RCC 7860 (cell line): Measurements from ENCODE around the gene LYPD3.

Source experiments
- DNase-seq: peaks from one replicate; pipeline ENCODE4 v3.0.0-alpha.2; 2015; ENCODE audit warnings: low spot score
- FAIRE-seq: peaks from 2 replicates; lab custom pipeline; 2012; peaks lifted over from hg19 to GRCh38; lab: Jason Lieb, UNC

Gene LYPD3

DNA sequence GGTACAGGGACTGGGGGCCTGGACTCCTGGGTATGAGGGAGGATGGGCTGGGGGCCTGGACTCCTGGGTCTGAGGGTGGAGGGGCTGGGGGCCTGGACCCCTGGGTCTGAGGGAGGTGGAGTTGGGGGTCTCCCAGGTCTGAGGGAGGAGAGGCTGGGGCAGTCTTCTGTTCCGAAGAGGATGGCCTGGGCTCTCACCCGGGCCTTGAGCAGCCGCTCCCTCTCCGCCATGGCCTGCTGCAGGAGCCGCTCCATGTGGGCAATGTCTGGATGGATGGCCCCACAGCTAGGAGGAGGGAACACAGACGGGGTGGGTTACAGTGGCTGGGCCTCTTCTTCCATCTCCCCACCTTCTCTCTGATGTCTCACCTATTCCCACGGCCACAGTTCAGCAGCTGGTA lies 21.0 kb upstream of the LYPD3 start:
- DNase-seq, result no peak
- no peak for FAIRE-seq

DNA sequence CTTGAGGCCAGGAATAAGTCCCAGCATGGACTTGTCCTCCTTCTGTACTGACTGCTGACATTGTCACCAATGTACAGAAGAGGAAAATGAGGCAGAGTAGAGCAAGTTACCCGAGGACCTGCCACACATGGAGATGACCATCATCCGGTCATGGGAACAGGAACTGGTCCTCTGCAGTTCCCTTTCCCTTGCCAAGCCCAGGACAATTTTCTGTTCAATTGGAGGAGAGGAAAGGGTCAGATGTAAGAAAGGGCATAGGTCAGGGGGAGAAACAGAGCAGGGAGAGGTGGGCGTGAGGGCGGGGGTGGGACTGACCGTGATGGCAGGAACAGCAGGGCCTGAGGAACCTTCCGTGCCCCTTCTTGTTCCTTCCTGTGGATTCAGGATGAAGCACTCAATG lies 20.5 kb upstream of the LYPD3 start:
- DNase-seq, result no peak
- FAIRE-seq, result no peak

DNA sequence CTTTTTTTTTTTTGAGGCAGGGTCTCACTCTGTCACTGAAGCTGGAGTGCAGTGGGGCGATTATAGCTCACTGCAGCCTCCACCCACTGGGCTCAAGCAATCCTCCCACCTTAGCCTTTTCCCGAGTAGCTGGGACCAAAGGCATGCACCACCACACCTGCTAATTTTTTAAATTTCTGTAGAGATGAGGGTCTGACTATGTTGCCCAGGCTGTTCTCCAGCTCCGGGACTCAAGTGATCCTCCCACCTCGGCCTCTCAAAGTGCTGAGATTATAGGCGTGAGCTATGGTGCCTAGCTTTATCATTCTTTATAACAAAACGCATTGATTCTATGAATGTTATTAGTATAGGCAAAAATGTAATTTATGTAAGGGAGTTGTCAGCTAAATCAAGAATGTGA lies 17.9 kb upstream of the LYPD3 start:
- FAIRE-seq (no peak), DNase-seq (no peak)

DNA sequence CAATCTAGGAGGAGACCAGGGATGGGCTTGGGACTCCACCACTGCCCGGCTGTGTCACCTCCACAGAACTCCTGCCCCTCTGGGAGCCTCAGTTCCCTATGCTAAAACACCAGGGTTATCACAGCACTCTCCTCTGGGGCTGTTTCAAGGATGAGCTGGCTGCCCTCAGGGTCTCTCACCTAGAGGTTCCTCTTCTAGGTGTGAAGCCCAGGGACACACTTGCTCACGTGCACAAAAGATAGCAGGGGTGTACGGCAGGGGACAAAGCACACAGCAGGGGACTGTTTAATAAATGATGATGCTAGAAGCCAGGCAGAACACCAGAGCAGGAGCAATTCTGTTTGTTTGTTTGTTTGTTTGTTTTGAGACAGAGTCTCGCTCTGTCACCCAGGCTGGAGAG lies 16.8 kb upstream of the LYPD3 start:
- FAIRE-seq, result no peak

DNA sequence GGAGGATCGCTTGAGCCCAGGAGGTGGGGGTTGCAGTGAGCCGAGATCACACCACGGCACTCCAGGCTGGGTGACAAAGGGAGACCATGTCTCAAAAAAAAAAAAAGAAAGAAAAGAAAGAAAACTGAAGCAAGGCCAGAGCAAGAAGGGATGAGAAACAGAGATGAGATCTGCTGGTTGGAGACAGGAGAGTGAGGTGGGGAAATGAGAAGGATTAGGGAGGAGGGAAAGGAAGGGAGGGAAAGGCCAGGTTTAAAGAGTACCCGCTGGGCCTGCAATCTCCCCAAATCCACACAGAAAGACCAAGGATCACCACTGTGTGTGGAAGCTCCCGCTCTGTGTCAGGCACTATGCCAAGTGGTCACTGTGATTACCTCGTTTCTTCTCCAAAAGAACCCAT lies 16.3 kb upstream of the LYPD3 start:
- FAIRE-seq (no peak), DNase-seq (no peak)

More for the DNA sequence above, 16.8 kb upstream of the LYPD3 start:
- no peak for DNase-seq

DNA sequence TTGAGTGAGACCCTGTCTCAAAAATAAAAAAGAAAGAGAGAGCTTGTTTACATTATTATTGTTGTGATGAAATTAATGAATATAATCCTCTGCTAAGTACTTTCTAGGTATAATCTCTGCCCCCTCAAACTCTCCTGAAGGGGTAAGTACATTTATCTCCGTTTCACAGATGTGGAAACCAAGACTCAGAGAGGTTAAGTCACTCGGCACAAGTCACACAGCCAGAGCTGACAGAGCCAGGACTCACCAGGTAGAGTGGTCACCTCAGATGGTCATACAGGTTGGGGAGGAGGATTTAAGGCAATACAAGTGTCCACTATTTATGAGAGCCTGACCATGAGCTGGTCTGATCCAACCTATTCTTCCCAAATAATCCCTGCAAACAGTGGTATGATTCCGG lies 15.2 kb upstream of the LYPD3 start:
- no peak for FAIRE-seq
- DNase-seq, result no peak

DNA sequence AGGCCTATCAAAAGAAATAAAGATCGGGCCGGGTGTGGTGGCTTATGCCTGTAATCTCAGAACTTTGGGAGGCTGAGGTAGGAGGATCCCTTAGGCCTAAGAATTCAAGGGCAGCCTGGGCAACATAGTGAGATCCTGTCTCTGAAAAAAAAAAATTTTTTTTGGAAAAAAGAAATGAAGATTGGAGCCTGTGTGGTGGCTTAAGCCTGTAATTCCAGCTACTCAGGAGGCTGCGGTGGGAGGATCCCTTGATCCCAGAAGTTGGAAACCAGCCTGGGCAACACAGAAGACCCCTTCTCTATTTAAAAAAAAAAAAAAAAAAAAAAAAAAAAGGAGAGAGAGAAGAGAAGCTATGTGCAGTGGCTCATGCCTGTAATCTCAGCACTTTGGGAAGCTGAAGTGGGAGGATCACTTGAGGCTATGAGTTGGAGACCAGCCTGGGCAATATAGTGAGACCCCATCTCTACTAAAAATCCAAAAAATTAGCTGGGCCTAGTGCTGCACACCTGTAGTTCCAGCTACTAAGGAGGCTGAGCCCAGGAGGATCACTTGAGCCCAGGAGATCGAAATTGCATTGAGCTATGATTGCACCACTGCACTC lies 14.7 kb upstream of the LYPD3 start:
- DNase-seq, result no peak
- FAIRE-seq, result no peak

DNA sequence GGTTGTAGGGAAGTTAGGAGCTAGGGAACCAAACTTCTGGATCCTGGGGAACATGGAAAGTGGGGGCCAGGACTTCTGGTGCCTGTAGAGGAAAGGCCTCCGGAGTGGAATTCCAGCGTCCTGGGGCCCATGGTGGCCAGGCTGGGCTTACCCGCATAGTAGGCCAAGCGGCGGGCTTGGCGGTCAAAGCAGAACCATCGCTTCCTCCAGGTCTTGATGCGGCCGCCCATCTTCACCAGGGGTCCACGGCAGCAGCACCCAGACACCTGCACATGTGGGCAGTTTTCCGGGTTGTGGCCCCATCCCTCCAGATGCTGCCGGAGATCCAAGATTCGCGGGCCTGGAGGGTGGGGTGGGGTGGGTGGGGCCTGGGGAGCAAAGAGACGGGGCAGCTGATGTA lies 13.8 kb upstream of the LYPD3 start:
- FAIRE-seq, result no peak
- no peak for DNase-seq

DNA sequence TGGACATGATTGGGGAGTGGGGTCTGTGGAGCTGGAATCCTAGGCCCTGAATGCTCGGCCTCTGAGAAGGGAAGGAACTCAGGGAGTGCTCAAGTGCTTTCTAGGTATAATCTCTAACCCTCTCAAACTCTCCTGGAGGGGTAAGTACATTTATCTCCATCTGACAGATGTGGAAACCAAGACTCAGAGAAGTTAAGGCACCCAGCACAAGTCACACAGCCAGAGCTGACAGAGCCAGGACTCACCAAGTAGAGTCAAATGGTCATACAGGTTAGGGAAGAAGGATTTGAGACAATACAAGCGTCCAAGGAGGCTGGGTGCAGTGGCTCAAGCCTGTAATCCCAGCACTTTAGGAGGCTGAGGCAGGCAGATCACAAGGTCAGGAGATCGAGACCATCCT lies 12.9 kb upstream of the LYPD3 start:
- DNase-seq (no peak), FAIRE-seq (no peak)

DNA sequence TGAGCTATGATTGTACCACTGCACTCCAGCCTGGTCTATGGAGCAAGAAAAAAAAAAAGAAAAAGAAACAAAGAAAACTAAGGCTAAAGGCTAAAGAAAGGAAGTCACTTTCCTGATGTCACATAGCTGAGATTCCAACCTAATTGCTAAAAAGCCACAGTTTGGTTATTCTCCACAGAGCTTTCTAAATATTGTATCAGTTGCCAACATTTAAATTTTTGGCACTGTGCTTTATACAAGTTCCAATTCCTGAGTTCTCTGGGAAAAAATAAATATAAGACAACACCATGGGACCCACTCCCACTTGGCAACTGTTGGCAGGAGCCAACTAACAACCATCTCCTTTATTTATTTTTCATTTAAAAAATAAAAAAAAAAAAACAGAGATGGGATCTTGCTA lies 11.2 kb upstream of the LYPD3 start:
- peak; percentile 33 for DNase-seq

DNA sequence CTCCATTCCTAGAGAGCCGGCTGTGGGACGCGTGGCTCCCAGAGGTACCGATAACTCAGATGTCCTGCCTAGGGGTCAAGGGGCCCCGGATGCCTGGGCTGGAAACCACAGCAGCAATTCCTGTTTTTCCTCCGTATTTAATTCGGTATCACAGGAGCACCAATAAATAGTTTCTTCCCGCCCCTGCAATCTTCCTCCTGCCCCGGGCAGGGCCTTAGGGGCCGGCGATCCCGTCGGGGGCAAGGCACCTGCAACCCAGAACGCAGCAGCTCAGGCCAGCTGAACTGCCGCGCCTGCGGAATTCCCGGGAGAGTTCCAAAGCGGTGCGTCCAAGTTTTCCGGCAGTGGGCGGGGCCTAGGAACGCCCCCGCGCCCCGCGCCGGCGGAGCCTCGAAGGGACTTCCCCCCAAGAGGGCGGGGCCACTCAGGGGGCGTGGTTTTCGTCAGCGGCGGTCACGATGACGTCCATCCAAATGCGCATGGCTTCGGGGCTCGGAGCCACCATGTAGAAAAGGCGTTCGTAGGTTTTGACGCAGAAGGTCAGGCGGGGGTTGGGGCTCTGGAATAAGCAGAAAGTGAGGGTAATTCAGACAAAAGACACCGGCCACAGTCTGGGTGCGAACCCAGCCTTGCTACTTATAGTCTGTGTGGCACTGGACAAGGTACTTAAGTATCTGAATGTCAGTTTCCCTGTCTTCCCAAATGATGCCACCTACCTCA lies 9.7 kb upstream of the LYPD3 start:
- FAIRE-seq, result no peak
- DNase-seq, result no peak

More for the DNA sequence above, 11.2 kb upstream of the LYPD3 start:
- FAIRE-seq, result no peak

DNA sequence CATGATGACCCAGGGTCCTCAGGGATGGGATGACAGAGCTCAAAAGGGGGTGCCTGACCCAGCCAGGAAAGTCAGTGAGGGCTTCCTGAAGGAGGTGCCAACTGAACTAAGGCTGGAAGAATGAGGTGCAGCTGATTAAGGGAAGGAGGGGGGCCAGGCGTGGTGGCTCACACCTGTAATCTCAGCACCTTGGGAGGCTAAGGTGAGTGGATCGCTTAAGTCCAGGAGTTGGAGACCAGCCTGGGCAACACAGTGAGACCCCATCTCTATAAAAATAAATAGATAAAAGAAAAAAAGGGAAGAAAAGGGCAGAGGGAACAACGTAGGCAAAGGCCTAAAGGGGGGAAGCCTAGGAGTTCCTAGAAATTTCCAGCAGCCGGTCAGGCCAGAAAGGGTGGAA lies 9.1 kb upstream of the LYPD3 start:
- no peak for FAIRE-seq
- DNase-seq, result no peak

DNA sequence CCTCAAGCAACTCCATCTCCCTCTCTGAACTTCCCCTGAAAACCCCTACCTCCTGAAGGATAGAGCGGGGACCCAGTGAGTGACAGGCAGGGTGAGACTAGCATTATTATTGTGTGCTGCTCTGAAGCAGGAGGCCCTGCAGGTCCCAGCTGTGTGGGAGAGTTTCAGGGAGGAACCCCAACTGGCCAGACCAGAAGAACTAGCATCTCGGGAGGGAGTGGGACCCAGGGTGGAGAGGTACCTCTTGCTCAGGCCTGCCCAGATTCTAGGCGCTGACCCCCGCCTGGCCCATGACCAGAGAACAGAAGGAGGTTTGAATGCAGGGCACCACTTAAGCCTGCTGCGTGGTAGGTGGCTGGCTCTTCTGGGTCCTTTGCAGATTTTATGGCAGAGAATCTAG lies 5.7 kb upstream of the LYPD3 start:
- FAIRE-seq (no peak), DNase-seq (no peak)

DNA sequence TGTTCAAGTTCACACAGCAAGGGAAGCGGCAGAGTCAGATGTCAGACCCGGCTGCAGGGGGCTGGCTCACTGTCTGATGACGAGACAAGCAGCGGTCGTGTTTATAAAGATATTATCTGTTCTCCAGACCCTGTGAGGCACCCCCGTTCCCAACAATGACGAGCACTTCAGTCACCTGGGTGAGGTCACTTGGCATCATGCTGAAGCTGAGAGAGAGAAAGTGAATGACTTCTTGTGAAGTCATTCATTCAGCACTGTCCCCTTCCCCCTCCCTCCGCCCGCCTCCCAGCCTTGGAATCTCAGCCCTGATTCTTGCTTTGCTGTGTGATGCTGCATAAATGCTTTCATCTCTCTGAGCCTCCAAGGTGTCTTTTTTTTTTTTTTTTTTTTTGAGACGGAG lies 4.9 kb upstream of the LYPD3 start:
- no peak for DNase-seq
- FAIRE-seq, result no peak

DNA sequence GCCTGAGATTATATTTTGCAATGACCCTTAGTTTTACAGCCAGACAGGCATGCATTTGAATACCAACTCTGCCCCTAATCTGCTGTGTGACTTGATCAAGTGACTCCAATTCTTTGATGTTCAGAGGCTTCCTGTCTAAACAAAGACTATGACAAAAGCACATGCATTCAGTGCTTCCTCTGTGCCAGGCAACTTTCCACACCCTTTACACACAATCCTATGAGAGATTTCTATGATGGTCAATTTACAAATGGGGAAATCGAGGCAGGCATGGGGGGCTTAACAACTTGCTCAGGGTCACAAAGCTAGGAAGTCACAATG lies 3.7 kb upstream of the LYPD3 start:
- no peak for DNase-seq
- FAIRE-seq, result no peak

DNA sequence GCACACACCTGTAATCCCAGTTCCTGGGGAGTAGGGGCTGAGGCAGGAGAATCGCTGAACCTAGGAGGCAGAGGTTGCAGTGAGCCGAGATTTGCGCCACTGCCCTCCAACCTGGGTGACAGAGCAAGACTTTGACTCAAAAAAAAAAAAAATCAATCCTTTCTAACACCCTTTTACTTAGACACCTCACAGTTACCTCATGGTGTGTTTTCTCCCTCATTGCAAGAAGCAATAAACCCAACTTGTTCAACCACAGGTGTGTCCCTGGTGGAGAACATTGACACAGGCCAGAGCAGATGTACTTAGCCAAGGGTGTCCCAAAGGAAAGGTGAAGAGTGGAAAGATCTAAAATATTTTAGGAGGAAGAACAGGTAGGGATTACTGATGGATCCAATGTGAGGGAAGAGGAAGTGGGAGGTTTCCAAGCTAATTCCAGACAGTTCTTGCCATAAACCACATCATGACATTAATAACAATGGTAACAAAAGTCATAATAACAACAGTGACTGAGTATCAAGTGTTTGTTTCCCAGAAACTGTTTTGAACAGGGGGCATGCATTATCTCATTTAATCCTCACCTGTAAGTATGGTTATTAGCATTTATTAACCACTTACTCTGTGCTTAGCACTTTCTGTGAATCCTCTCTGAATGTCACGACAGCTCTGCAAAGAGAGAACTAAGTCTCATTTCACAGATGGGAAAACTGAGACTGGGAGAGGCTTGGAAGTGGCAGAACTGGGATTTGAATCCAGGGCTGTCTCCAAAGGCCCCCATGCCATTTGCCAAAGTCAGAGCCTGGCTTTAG lies 3.1 kb upstream of the LYPD3 start:
- DNase-seq (no peak), FAIRE-seq (no peak)

DNA sequence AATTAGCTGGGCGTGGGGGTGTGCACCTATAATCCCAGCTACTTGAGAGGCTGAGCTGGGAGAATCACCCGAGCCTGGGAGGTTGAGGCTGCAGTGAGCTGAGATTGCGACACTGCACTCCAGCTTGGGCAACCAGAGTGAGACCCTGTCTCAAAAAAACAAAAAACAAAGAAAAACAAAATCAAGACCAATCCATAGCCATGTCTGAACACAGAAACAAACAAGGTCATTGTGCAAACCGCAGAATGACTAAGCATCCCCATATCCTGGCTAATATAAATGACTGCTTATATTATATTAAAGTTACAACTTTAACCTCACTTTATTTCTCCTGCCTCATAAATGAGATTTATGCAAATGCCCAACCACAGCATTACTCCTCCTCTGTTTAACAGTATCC lies 2.3 kb upstream of the LYPD3 start:
- DNase-seq (no peak), FAIRE-seq (no peak)

DNA sequence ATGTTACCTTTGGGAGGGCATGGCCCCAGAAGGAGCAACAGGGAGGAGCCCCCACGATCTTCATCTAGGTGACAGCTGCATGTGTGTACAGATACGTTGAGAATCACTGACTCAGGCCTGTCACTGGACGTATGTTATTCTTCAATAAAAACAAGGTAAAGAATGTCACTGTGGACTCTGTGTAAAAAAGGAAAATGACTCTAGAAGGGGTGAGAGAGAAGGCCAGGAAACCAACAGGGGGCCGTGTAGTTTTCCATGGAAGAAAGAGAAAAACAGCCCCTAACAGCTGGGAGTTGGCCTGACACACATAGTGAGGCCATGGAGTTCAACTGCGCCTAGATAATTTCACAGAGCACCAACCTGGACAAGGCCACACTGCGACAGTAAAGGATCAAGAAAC lies 1.9 kb upstream of the LYPD3 start:
- FAIRE-seq, result no peak
- DNase-seq, result no peak

DNA sequence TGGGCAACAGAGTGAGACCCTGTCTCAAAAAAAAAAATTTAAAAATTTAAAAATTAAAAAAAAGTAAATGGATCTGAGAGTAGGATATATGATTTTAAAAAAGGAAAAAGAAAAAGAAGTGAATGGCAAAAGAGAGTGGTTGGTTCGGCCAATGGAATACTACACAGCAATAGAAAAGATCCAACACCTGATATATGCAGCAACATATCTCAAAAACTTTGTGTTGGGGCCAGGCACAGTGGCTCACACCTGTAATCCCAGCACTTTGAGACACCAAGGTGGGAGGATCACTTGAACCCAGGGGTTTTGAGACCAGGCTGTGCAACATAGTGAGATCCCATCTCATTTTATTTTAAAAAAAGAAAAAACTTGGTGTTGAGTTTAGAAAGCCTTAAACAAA lies 1.4 kb upstream of the LYPD3 start:
- no peak for DNase-seq

DNA sequence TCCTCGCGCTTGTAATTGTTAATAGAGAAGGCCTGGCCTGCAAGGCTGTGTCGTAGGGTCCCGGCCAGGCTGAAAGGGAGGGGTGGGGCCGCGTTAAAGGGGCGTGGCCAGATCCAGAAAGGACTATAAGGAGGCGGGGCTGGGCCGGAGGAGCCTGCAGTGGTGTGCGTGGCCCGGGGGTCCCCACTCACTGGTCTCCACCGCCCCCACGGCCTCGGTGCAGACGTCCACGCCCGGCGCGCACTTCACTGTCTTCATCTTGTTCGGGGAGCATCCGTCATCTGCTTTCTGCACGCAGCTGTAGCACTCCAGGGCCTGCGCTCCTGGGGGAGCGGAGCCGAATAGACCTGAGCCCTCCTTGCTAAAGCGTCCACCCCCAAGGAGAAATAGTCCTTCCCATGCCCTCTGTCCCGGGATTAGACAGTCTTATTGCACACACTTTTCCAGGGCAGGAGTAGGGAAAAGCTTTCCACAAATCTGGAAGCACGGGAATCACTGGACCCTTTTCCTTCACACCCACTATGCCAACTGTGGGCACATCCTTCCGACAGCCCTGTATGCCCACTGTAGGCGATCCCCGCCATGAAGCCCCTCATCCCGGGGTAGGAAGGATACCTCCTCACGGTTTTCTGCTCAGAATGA lies 1.2 kb downstream of the LYPD3 start:
- DNase-seq, result no peak
- FAIRE-seq, result no peak

More for the DNA sequence above, 1.4 kb upstream of the LYPD3 start:
- FAIRE-seq, result no peak

DNA sequence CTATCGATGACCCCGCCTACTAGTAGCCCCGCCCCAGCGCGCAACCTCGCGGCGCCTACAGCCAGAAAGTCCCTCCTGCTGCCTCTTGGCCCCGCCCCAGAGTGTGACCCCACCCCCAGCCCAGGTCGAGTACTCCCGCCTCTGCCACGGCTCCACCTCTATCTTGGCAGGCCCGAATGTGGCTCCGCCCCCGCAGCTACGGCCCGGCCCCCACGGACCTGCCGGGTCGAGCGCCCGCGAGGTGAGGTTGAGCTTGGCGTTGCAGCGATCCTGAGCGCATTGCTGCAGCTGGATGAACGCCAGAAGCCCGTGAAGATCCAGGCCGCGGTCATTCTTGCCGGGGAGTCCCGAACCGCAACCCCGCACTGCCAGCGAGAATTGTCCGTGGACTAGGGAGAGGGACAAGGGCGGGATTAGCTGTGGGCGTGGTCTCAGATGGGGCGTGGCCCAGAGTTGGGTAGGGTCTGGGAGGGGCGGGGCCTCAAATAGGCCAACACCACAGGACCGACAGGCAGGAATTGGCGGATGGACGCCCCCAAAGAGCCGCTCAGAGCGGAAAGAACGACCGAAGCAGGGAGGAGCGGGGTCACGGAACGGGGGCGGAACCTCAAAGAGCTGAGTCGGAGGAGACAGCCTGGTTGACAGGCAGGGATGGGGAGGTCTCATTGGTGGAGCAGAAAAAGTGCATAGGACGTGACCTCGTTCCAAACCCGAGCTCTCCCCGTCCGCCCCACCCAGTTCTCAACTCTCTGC lies 1.9 kb downstream of the LYPD3 start:
- FAIRE-seq (no peak), DNase-seq (no peak)
